Spleen (tissue), 7 donors: ENCODE data around the gene EPHB2.

Experiments
- POLR2A ChIP-seq, 3 donors: fragments of 450-650 bp; IDR thresholded peaks; one replicate each; pipeline ENCODE4 v1.5.1; 2017; ENCODE audit warnings: antibody characterized with exemption in 3 of 3, mild to moderate bottlenecking in 1 of 3
- TF ChIP-seq, protein P1 (sequence below), 11 experiments: fragments of 200-600 bp in 7 of 11; fragments of 450-650 bp in 4 of 11; sonication (generic) in 4 of 11; IDR thresholded peaks in 8 of 11; conservative IDR thresholded peaks in 3 of 11; 1 replicate in 7 of 11; 2 replicates in 4 of 11; pipeline versions ENCODE4 v1.4.0 to v1.8.0; 2016 to 2021; ENCODE audit warnings: antibody characterized with exemption in 11 of 11, inconsistent platforms in 4 of 11, mild to moderate bottlenecking in 1 of 11
- donor health status: DM: no; HTN: no; CAD: no; lungs with moderate emphysema.
- donor health status: DM: no; HTN: no; CAD: no.
- donor health status: DM: no; HTN: no; CAD: no.

GRCh38 chr1:22702296-22703085 lies 8.1 kb upstream of the EPHB2 start:
- TF ChIP-seq, protein P1, sequence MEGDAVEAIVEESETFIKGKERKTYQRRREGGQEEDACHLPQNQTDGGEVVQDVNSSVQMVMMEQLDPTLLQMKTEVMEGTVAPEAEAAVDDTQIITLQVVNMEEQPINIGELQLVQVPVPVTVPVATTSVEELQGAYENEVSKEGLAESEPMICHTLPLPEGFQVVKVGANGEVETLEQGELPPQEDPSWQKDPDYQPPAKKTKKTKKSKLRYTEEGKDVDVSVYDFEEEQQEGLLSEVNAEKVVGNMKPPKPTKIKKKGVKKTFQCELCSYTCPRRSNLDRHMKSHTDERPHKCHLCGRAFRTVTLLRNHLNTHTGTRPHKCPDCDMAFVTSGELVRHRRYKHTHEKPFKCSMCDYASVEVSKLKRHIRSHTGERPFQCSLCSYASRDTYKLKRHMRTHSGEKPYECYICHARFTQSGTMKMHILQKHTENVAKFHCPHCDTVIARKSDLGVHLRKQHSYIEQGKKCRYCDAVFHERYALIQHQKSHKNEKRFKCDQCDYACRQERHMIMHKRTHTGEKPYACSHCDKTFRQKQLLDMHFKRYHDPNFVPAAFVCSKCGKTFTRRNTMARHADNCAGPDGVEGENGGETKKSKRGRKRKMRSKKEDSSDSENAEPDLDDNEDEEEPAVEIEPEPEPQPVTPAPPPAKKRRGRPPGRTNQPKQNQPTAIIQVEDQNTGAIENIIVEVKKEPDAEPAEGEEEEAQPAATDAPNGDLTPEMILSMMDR (IDR thresholded peaks at IDR 0.05 in 8 of 11, conservative IDR thresholded peaks at IDR 0.05 in 3 of 11): no peak
- TF ChIP-seq POLR2A (IDR thresholded peaks at IDR 0.05): no peak
